Naive thymus-derived CD4-positive, alpha-beta T cell (primary cell): ENCODE measurements around the gene ENTREP1. TPM values are rescaled to one million over a fixed set of nuclear protein-coding genes. Genes with fewer than 3 reads are reported as not detected.

ENCODE experiments used
- ATAC-seq: fragments of 150-1000 bp; cut with Tn5 transposase; 2 replicates; pipeline ENCODE4 v1.10.0; 2021; ENCODE audit warnings: mild to moderate bottlenecking, moderate library complexity
- CTCF ChIA-PET: fragments of 350-600 bp; sonication (Branson Sonifier 250); formaldehyde crosslinking; loops from one replicate; lab custom pipeline; 2021; ENCODE audit warnings: antibody characterized with exemption; lab: Charles Lee
- POLR2A ChIA-PET: fragments of 350-600 bp; sonication (Branson Sonifier 250); formaldehyde crosslinking; loops from one replicate; lab custom pipeline; 2021; ENCODE audit warnings: antibody characterized with exemption, inconsistent platforms; lab: Charles Lee
- DNase-seq, 9 donors: peaks; one replicate each; pipeline versions ENCODE4 v3.0.0 to v3.0.0-alpha.2; 2020 to 2022; ENCODE audit warnings: mixed read lengths in 1 of 9
- H3K27ac ChIP-seq: one replicate; pipeline ENCODE4 v1.7.0; 2013; ENCODE audit warnings: mild to moderate bottlenecking, low read depth, low read length, moderate library complexity
- H3K27me3 ChIP-seq, 2 donors: one replicate each; pipeline ENCODE4 v1.7.0; 2013; ENCODE audit warnings: low read length in 2 of 2, mild to moderate bottlenecking in 2 of 2, moderate library complexity in 2 of 2; ENCODE audit not compliant: control insufficient read depth in 2 of 2, insufficient read depth in 2 of 2
- H3K36me3 ChIP-seq, 3 experiments: 1 replicate in 2 of 3; 2 replicates in 1 of 3; pipeline ENCODE4 v1.7.0; 2013; ENCODE audit warnings: low read length in 3 of 3, mild to moderate bottlenecking in 3 of 3, moderate library complexity in 1 of 3; ENCODE audit not compliant: insufficient read depth in 3 of 3, control insufficient read depth in 2 of 3
- H3K4me1 ChIP-seq, 2 donors: one replicate each; pipeline ENCODE4 v1.7.0; 2013; ENCODE audit warnings: low read length in 2 of 2, mild to moderate bottlenecking in 2 of 2, moderate library complexity in 1 of 2; ENCODE audit not compliant: control insufficient read depth in 2 of 2, insufficient read depth in 2 of 2
- H3K4me3 ChIP-seq: 2 replicates; pipeline ENCODE4 v1.7.0; 2013; ENCODE audit warnings: mild to moderate bottlenecking, low read length
- H3K9me3 ChIP-seq, 3 experiments: 1 replicate in 2 of 3; 2 replicates in 1 of 3; pipeline ENCODE4 v1.7.0; 2013; ENCODE audit warnings: low read length in 3 of 3; ENCODE audit not compliant: control insufficient read depth in 2 of 3
- H3K27ac Mint-ChIP-seq, 9 donors: one replicate each; pipeline ENCODE4 v1.8.0; 2020 to 2022; ENCODE audit warnings: mixed read lengths in 9 of 9, mild to moderate bottlenecking in 8 of 9, moderate library complexity in 5 of 9, inconsistent platforms in 2 of 9
- H3K27me3 Mint-ChIP-seq, 5 donors: one replicate each; pipeline ENCODE4 v1.8.0; 2021 to 2022; ENCODE audit warnings: mixed read lengths in 5 of 5, mild to moderate bottlenecking in 1 of 5
- H3K36me3 Mint-ChIP-seq, 5 donors: one replicate each; pipeline ENCODE4 v1.8.0; 2020 to 2022; ENCODE audit warnings: mixed read lengths in 5 of 5, mild to moderate bottlenecking in 3 of 5, inconsistent platforms in 1 of 5
- H3K4me1 Mint-ChIP-seq, 7 donors: one replicate each; pipeline ENCODE4 v1.8.0; 2020 to 2022; ENCODE audit warnings: mixed read lengths in 7 of 7, mild to moderate bottlenecking in 3 of 7, inconsistent platforms in 1 of 7
- H3K4me3 Mint-ChIP-seq, 10 donors: one replicate each; pipeline ENCODE4 v1.8.0; 2020 to 2022; ENCODE audit warnings: mild to moderate bottlenecking in 10 of 10, mixed read lengths in 10 of 10, moderate library complexity in 6 of 10, inconsistent platforms in 2 of 10
- H3K9me3 Mint-ChIP-seq, 11 donors: one replicate each; pipeline ENCODE4 v1.8.0; 2020 to 2022; ENCODE audit warnings: mixed read lengths in 11 of 11, mild to moderate bottlenecking in 4 of 11, inconsistent platforms in 1 of 11, moderate library complexity in 1 of 11
- intact Hi-C, 2 donors: fragments of 100-400 bp; cut with micrococcal nuclease; formaldehyde crosslinking; loops; one replicate each; pipeline ENCODE4 v1.15.1; 2023
- polyA plus RNA-seq, 2 donors: library from polyadenylated mRNA; unstranded; fragments of 300-500 nt; fragmentation: Illumina TruSeq; gene quantifications; one replicate each; pipeline ENCODE4 v1.2.3, GENCODE V29; 2021
- total RNA-seq, 6 experiments: library from RNA in 5 of 6; stranded (reverse) in 5 of 6; gene quantifications; 1 replicate in 5 of 6; 2 replicates in 1 of 6; pipeline ENCODE4 v1.2.3 and lab custom pipeline; 2021 to 2026

Gene ENTREP1, protein sequence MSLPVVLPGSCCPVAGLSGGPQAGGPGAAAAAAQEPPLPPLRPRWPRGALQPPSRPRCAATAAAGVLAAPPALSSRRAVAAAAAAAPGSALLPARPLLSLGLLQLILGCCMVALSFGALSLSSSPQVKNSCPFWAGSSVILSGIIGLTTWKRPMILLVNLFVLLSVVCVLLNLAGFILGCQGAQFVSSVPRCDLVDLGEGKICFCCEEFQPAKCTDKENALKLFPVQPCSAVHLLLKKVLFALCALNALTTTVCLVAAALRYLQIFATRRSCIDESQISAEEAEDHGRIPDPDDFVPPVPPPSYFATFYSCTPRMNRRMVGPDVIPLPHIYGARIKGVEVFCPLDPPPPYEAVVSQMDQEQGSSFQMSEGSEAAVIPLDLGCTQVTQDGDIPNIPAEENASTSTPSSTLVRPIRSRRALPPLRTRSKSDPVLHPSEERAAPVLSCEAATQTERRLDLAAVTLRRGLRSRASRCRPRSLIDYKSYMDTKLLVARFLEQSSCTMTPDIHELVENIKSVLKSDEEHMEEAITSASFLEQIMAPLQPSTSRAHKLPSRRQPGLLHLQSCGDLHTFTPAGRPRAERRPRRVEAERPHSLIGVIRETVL
- total RNA-seq (not detected), polyA plus RNA-seq (not detected), total RNA-seq (lab: John Stamatoyannopoulos, UW) (not detected)

DNA sequence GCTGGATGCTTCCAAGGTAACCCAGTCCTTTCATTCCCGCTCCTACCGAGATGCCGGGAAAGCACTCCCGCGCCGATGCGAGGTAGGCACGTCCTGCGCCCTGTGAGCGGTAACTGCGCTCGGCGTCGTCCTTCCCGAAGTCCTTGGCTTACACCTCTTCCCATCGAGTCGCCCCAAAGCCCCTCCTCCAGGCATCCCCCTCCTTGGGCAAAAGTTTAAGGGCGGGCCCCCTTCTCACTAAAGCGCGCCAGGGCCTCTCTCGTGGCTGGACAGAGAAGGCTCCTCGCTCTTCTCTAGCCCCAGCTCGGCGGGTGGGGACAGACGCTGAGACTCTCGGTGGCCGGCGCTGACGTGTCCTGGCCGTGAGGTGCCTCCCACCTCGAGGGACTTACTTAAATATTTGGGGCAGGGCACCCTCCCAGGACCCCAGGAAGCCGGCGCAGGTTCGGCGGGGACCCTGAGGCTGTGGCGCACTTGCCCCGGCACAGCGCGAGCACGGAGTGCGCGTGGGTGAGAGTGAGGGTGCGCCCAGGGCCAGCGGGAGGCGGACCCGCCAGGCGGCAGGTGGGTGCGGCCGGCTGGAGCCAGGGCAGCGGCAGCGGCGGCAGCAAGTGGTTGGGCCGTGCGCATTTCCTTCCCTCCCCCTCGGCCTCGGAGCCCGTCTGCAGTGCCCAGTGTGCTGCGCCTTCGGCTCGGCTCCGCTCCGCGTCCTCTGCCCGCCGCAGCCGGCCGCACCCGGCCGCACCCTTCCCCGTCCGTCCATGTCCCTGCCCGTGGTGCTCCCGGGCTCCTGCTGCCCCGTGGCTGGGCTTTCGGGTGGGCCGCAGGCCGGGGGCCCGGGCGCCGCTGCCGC is at the start of gene ENTREP1:
TSS of gene ENTREP1 (plus strand) at position 667 of the 853 bp plus-strand sequence. CDS start at position 762, 95 bp downstream.
- Mint-ChIP-seq H3K4me3 (peak within 1 kb of the TSS in 5 of 10 donors; percentile 14 to 40 (median 37)), H3K27ac (no peak within 1 kb of the TSS), H3K27me3 (peaks cover 30 to 72% (median 56%) of the 10 kb centered on the region in 5 donors), H3K4me1 (peaks cover 0 to 11% (median 6%) of the 10 kb centered on the region in 7 donors), H3K9me3 (peaks cover 0 to 2% (median 0%) of the 10 kb centered on the region in 11 donors), H3K36me3 (no peaks in the 10 kb centered on the region)
- no peak within 1 kb of the TSS for H3K27ac ChIP-seq
- intact Hi-C loops = no loop called here
- no peaks in the 10 kb centered on the region for H3K9me3 ChIP-seq
- H3K4me3 ChIP-seq = no peak within 1 kb of the TSS
- no peak for ATAC-seq
- CTCF ChIA-PET = no interaction called here
- no peak for DNase-seq
- no peaks in the 10 kb centered on the region for H3K4me1 ChIP-seq
- POLR2A ChIA-PET = no interaction called here
- H3K27me3 ChIP-seq = no peaks in the 10 kb centered on the region
- no peaks in the 10 kb centered on the region for H3K36me3 ChIP-seq

DNA sequence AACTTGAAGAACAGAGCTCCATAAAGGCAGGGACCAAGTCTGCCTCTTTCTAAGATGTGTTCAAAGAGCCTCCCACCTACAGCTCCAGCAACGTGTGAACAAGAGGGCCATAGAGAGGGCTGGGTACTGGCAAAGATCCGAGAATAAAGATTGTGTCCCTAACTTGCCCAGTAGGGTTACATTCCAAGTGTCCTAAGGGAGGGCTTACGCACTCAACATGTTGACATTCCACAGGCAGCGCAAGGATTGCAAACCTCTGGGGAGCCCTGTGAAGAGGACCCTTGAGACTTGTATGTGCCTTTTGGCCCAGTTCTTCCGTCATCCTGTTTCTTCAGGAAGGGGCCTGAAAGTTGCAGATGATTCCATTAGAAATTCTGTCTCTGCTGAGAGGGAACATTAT is 48.2 kb upstream of the ENTREP1 start:
- H3K4me3 ChIP-seq = no peak overlapping the region
- no peak overlapping the region for H3K4me3 Mint-ChIP-seq
- H3K36me3 Mint-ChIP-seq = peaks cover 0 to 4% (median 0%) of the 10 kb centered on the region in 5 donors
- H3K27ac Mint-ChIP-seq = no peak overlapping the region
- H3K4me1 Mint-ChIP-seq = no peaks in the 10 kb centered on the region
- POLR2A ChIA-PET = no interaction called here
- DNase-seq = no peak
- ATAC-seq = no peak
- intact Hi-C loops = no loop called here
- peaks cover 4 to 41% (median 13%) of the 10 kb centered on the region in 11 donors for H3K9me3 Mint-ChIP-seq
- no peaks in the 10 kb centered on the region for H3K4me1 ChIP-seq
- H3K27ac ChIP-seq = no peak overlapping the region
- no peaks in the 10 kb centered on the region for H3K9me3 ChIP-seq
- H3K36me3 ChIP-seq = no peaks in the 10 kb centered on the region
- CTCF ChIA-PET = no interaction called here
- H3K27me3 Mint-ChIP-seq = peaks cover 0 to 10% (median 0%) of the 10 kb centered on the region in 5 donors
- no peaks in the 10 kb centered on the region for H3K27me3 ChIP-seq

DNA sequence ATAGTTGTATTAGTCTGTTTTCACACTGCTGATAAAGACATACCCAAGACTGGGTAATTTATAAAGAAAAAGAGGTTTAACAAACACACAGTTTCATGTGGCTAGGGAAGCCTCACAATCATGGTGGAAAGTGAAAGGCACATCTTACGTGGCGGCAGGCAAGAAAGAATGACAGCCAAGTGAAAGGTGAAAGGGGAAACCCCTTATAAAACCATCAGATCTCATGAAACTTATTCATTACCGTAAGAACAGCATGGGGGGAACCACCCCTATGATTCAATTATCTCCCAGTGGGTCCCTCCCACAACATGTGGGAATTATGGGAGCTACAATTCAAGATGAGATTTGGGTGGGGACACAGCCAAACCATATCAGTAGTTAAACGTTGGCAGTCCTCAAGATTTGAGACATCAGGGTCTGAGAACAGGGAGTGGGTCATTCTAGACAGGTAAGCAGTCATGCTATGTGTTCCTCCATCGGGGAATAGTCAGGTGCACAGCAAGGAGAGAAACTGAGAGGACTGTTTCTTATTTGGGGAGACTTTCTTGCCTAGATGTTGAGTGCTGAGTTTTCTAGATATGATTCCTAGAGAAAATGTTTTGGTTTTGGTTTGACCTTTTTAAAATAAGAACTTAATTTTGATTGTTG is 45.8 kb upstream of the ENTREP1 start:
- POLR2A ChIA-PET = no interaction called here
- peaks cover 3 to 21% (median 5%) of the 10 kb centered on the region in 5 donors for H3K27me3 Mint-ChIP-seq
- H3K4me1 ChIP-seq = no peaks in the 10 kb centered on the region
- no peaks in the 10 kb centered on the region for H3K9me3 ChIP-seq
- H3K27ac ChIP-seq = no peak overlapping the region
- H3K36me3 ChIP-seq = no peaks in the 10 kb centered on the region
- no peak for ATAC-seq
- peaks cover under 1 to 39% (median 11%) of the 10 kb centered on the region in 11 donors for H3K9me3 Mint-ChIP-seq
- peaks cover 0 to 4% (median 0%) of the 10 kb centered on the region in 5 donors for H3K36me3 Mint-ChIP-seq
- DNase-seq = no peak
- H3K4me1 Mint-ChIP-seq = no peaks in the 10 kb centered on the region
- intact Hi-C loops = no loop called here
- CTCF ChIA-PET = no interaction called here
- H3K27ac Mint-ChIP-seq = no peak overlapping the region
- no peak overlapping the region for H3K4me3 ChIP-seq
- no peaks in the 10 kb centered on the region for H3K27me3 ChIP-seq
- no peak overlapping the region for H3K4me3 Mint-ChIP-seq

DNA sequence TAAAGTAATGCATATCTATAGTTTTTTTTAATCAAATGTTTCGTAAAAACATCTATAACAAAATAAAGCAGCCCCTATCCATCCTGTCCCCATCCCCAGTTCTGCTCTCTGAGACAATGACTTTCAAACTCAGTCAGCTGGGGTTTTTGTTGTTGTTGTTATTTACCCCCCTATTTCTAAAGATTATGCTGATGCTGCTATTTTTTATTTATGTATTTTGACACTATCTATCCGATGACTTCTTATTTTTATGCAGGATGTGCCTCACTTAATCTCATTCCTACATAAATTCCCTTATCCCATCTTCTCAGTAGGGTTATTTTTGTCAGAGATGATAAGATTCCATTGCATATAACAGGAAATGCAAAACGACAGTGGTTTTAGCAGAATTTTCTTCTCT is 45.3 kb upstream of the ENTREP1 start:
- H3K36me3 Mint-ChIP-seq = peaks cover 0 to under 1% (median 0%) of the 10 kb centered on the region in 5 donors
- CTCF ChIA-PET = no interaction called here
- H3K9me3 Mint-ChIP-seq = peaks cover 0 to 34% (median 9%) of the 10 kb centered on the region in 11 donors
- no peak overlapping the region for H3K4me3 Mint-ChIP-seq
- H3K4me1 Mint-ChIP-seq = no peaks in the 10 kb centered on the region
- no peak overlapping the region for H3K27ac Mint-ChIP-seq
- Histone ChIP-seq H3K27me3 (no peaks in the 10 kb centered on the region), H3K36me3 (no peaks in the 10 kb centered on the region), H3K27ac (no peak overlapping the region), H3K9me3 (no peaks in the 10 kb centered on the region), H3K4me1 (no peaks in the 10 kb centered on the region), H3K4me3 (no peak overlapping the region)
- ATAC-seq = no peak
- intact Hi-C loops = no loop called here
- no peak for DNase-seq
- H3K27me3 Mint-ChIP-seq = peaks cover 7 to 24% (median 10%) of the 10 kb centered on the region in 5 donors
- POLR2A ChIA-PET = no interaction called here

GRCh38 chr9:69283003-69283402 is 42.0 kb upstream of the ENTREP1 start:
- Histone ChIP-seq H3K27ac (no peak overlapping the region), H3K36me3 (no peaks in the 10 kb centered on the region), H3K27me3 (no peaks in the 10 kb centered on the region), H3K4me3 (no peak overlapping the region), H3K9me3 (no peaks in the 10 kb centered on the region), H3K4me1 (no peaks in the 10 kb centered on the region)
- H3K27ac Mint-ChIP-seq = no peak overlapping the region
- H3K4me3 Mint-ChIP-seq = no peak overlapping the region
- no peak for ATAC-seq
- H3K27me3 Mint-ChIP-seq = peaks cover 25 to 47% (median 38%) of the 10 kb centered on the region in 5 donors
- ChIA-PET CTCF (no interaction called here), POLR2A (no interaction called here)
- DNase-seq = no peak
- peaks cover 0 to 22% (median 3%) of the 10 kb centered on the region in 11 donors for H3K9me3 Mint-ChIP-seq
- H3K36me3 Mint-ChIP-seq = peaks cover 0 to 5% (median 0%) of the 10 kb centered on the region in 5 donors
- no peaks in the 10 kb centered on the region for H3K4me1 Mint-ChIP-seq
- intact Hi-C loops = no loop called here

DNA sequence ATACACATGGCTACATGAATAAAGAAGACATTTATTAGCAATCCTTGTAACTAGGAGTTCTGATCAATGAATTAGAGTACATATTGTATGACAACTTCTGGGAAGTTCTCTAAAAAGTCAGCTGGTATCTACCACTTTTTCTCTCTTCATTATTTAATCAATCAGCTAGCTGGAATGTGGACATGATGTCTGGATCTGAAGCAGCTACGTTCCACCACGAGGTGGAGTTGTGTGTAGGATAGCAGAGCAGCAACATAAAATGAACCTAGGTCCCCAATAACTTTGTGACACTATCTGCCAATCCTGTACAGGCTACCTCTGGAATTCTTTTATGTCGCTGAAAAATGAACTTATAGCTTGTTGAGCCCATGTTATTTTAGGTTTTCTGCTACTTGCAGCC is 32.9 kb upstream of the ENTREP1 start:
- Mint-ChIP-seq H3K9me3 (peaks cover 0 to 13% (median 2%) of the 10 kb centered on the region in 11 donors), H3K27me3 (peaks cover 7 to 44% (median 24%) of the 10 kb centered on the region in 5 donors), H3K36me3 (no peaks in the 10 kb centered on the region), H3K4me3 (no peak overlapping the region), H3K4me1 (no peaks in the 10 kb centered on the region), H3K27ac (no peak overlapping the region)
- H3K4me1 ChIP-seq = no peaks in the 10 kb centered on the region
- H3K9me3 ChIP-seq = no peaks in the 10 kb centered on the region
- H3K4me3 ChIP-seq = no peak overlapping the region
- ATAC-seq = no peak
- no peaks in the 10 kb centered on the region for H3K36me3 ChIP-seq
- ChIA-PET CTCF (no interaction called here), POLR2A (no interaction called here)
- H3K27me3 ChIP-seq = no peaks in the 10 kb centered on the region
- intact Hi-C loops = no loop called here
- H3K27ac ChIP-seq = no peak overlapping the region
- DNase-seq = no peak
